Heart left ventricle (tissue), 16 donors: ENCODE data around the gene ZNF423. TPM values are rescaled to one million over a fixed set of nuclear protein-coding genes. Genes with fewer than 3 reads are reported as not detected.

Experiments used
- ATAC-seq, 4 donors: fragments of 200-7000 bp; cut with Tn5 transposase; one replicate each; pipeline ENCODE4 v1.9.1; 2020 to 2022; ENCODE audit warnings: moderate library complexity in 4 of 4, mild to moderate bottlenecking in 3 of 4, moderate number of reproducible peaks in 1 of 4
- DNase-seq, 5 donors: peaks; one replicate each; pipeline ENCODE4 v3.0.0-alpha.2; 2020
- H3K27ac ChIP-seq, 12 donors: fragments of 200-600 bp; sonication (generic) in 4 of 12; one replicate each; pipeline versions ENCODE4 v1.5.0 to v1.8.0; 2016 to 2022; ENCODE audit warnings: mild to moderate bottlenecking in 2 of 12
- H3K27me3 ChIP-seq, 9 donors: fragments of 200-600 bp; sonication (generic) in 2 of 9; one replicate each; pipeline versions ENCODE4 v1.5.1 to v1.8.0; 2016 to 2022; ENCODE audit warnings: mild to moderate bottlenecking in 3 of 9
- H3K36me3 ChIP-seq, 9 donors: fragments of 200-600 bp; sonication (generic) in 2 of 9; one replicate each; pipeline versions ENCODE4 v1.5.0 to v1.8.0; 2018 to 2022; ENCODE audit warnings: mild to moderate bottlenecking in 2 of 9
- H3K4me1 ChIP-seq, 12 donors: fragments of 200-600 bp; sonication (generic) in 4 of 12; one replicate each; pipeline versions ENCODE4 v1.5.0 to v1.8.0; 2016 to 2022; ENCODE audit warnings: mild to moderate bottlenecking in 3 of 12
- H3K4me3 ChIP-seq, 12 donors: fragments of 200-600 bp; sonication (generic) in 4 of 12; one replicate each; pipeline versions ENCODE4 v1.5.0 to v1.8.0; 2017 to 2022; ENCODE audit warnings: mild to moderate bottlenecking in 9 of 12, moderate library complexity in 4 of 12
- H3K9me3 ChIP-seq, 12 donors: fragments of 200-600 bp; sonication (generic) in 4 of 12; one replicate each; pipeline versions ENCODE4 v1.5.0 to v1.8.0; 2016 to 2022; ENCODE audit warnings: mild to moderate bottlenecking in 1 of 12
- POLR2A ChIP-seq, 2 donors: fragments of 450-650 bp; IDR thresholded peaks; one replicate each; pipeline ENCODE4 v1.6.1; 2017; ENCODE audit warnings: antibody characterized with exemption in 2 of 2, mild to moderate bottlenecking in 2 of 2, moderate library complexity in 2 of 2
- WGBS, 4 donors: extraction: QIAGEN DNeasy Blood & Tissue Kit in 2 of 4; methylation state at CpG; one replicate each; pipeline versions ENCODE4 v1.1.5 to v1.1.7; 2013 to 2018; 5-methylcytosine and 5-hydroxymethylcytosine counted together
- intact Hi-C, 10 donors: fragments of 100-400 bp; cut with DNase I; formaldehyde crosslinking; loops; one replicate each; pipeline versions ENCODE4 v1.11.1 to v1.14.2; 2022
- polyA plus RNA-seq, 2 donors: library from polyadenylated mRNA; stranded (reverse); fragments of 200-250 nt; gene quantifications; one replicate each; pipeline ENCODE4 v1.2.3, GENCODE V29; 2013
- total RNA-seq, 9 donors: library from RNA; depleted of rRNA in 2 of 9; stranded (reverse); fragments of >200 nt in 2 of 9; fragmentation: NEBNext Ultra II Directional in 3 of 9; extraction: Animal tissue kit (Norgen Biotek cat#: 25700) in 3 of 9; gene quantifications; one replicate each; pipeline versions ENCODE4 v1.1.0 to v1.2.4, GENCODE V29; 2016 to 2023
- TF ChIP-seq, protein P1 (sequence below), 12 donors: fragments of 200-600 bp; sonication (generic) in 4 of 12; IDR thresholded peaks; one replicate each; pipeline versions ENCODE4 v1.5.0 to v1.8.0; 2018 to 2022; ENCODE audit warnings: antibody characterized with exemption in 12 of 12, mild to moderate bottlenecking in 5 of 12
- donor health status: ischemic (EF 13 %, LVEDD 7.1; RV severe dilation, severe dysfunction).
- donor health status: healthy with polysubstance abuse.
- donor health status: DM: no; HTN: yes; CAD: no.
- donor health status: DM: no; HTN: no; CAD: no.
- donor health status: ischemic (EF 25% LVEDD 6.9; RV normal size, moderate dysfunction).
- donor health status: ischemic (EF 25% LVEDD 5.7; RV mildly dilated, moderate dysfunction).
- donor health status: healthy.
- donor health status: DM: yes; HTN: yes; CAD: no.
- donor health status: ischemic (EF 35%, LVEDD 5.7; RV mildly dilated, moderate dysfunction).
- donor health status: nonischemic (EF 11% LVEDD 7.7; RV severe dilation, severe dysfunction).
- donor health status: DM: yes; HTN: yes; CAD: no.
- donor health status: PGD.
- donor health status: ischemic (EF 29% LVEDD 5.4; RV normal size, mild dysfunction).
- donor health status: nonischemic (EF 23%, LVEDD 6.1; RV moderate dilation, normal function).

Gene ZNF423
- total and polyA plus RNA-seq, 11 donors: 1.8 to 10.4 (median 5.7) TPM

DNA sequence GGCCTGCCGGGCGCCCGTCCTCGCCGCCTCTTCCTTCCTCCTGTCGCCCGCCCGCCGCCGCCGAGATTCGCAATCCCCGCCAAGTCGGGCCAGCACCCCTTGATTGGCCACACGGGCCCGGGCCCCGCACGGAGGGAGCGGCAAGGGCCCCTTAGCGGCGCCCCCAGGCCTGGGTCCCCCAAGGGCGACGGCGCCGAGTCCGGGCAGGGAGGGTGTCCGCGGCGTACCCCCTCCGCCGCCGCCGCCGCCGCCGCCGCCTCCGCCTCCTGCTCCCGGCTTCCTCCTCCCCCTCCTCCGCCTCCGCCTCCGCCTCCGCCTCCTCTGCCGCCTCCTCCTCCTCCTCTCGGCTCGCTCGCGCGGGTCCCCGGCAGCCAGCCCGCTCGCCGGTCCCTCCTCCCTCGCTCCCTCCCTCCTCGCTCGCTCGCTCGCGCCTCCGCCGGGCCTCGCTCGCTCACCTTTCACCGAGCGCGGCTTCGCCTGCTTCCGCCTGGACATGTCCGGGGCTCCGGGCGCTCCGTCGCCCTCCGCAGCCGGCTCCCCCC is 561 bp downstream of the ZNF423 start:
- peak overlapping the region; percentile 84 to 99 (median 94) for H3K27ac ChIP-seq
- peak; percentile 91 to 93 (median 91) for DNase-seq
- 0 to 1% (median 0%) methylated on average over 32 to 74 of the region's 75 CpGs for WGBS, 4 donors
- TF ChIP-seq POLR2A (IDR thresholded peaks at IDR 0.05): peak in 1 of 2 donors; percentile 72
- TF ChIP-seq, protein P1, sequence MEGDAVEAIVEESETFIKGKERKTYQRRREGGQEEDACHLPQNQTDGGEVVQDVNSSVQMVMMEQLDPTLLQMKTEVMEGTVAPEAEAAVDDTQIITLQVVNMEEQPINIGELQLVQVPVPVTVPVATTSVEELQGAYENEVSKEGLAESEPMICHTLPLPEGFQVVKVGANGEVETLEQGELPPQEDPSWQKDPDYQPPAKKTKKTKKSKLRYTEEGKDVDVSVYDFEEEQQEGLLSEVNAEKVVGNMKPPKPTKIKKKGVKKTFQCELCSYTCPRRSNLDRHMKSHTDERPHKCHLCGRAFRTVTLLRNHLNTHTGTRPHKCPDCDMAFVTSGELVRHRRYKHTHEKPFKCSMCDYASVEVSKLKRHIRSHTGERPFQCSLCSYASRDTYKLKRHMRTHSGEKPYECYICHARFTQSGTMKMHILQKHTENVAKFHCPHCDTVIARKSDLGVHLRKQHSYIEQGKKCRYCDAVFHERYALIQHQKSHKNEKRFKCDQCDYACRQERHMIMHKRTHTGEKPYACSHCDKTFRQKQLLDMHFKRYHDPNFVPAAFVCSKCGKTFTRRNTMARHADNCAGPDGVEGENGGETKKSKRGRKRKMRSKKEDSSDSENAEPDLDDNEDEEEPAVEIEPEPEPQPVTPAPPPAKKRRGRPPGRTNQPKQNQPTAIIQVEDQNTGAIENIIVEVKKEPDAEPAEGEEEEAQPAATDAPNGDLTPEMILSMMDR (IDR thresholded peaks at IDR 0.05): no peak
- peaks cover 0 to 41% (median 0%) of the 10 kb centered on the region in 9 donors for H3K27me3 ChIP-seq
- peak overlapping the region; percentile 36 to 94 (median 76) for H3K4me3 ChIP-seq
- intact Hi-C loops: loop anchor here in 9 of 10 donors (1.0 to 10.0 kb wide), 19 partner anchors 19 to 448 kb away; no protein-coding TSS in a partner anchor
- no peaks in the 10 kb centered on the region for H3K36me3 ChIP-seq
- peaks cover 0 to 64% (median 36%) of the 10 kb centered on the region in 12 donors for H3K4me1 ChIP-seq
- no peaks in the 10 kb centered on the region for H3K9me3 ChIP-seq
- ATAC-seq: peak; percentile 65 to 83 (median 72)

- peak in 3 of 5 donors; percentile 60 to 63 (median 61) for DNase-seq
- H3K4me1 ChIP-seq: peaks cover 0 to 65% (median 36%) of the 10 kb centered on the region in 12 donors
Observed at GRCh38 chr16:49854796-49855203, 1.1 kb downstream of the ZNF423 start.

GRCh38 chr16:49854188-49854795 is 1.6 kb downstream of the ZNF423 start:
- Histone ChIP-seq H3K27me3 (peaks cover 0 to 35% (median 0%) of the 10 kb centered on the region in 9 donors), H3K27ac (peak overlapping the region; percentile 84 to 99 (median 94)), H3K4me1 (peaks cover 0 to 61% (median 34%) of the 10 kb centered on the region in 12 donors), H3K4me3 (peak overlapping the region; percentile 3 to 94 (median 76)), H3K9me3 (no peaks in the 10 kb centered on the region), H3K36me3 (no peaks in the 10 kb centered on the region)
- ATAC-seq (peak in 1 of 4 donors; percentile 32), DNase-seq (peak in 3 of 5 donors; percentile 53 to 55 (median 55))
- 23 to 34% (median 29%) methylated on average over 25 to 33 of the region's 33 CpGs for WGBS, 4 donors
- intact Hi-C loops: loop anchor here in 6 of 10 donors (2.0 to 10.0 kb wide), 8 partner anchors 17 to 359 kb away; no protein-coding TSS in a partner anchor
- TF ChIP-seq, protein P1 (IDR thresholded peaks at IDR 0.05): no peak
- no peak for TF ChIP-seq POLR2A (IDR thresholded peaks at IDR 0.05)

More at GRCh38 chr16:49854796-49855203, 1.1 kb downstream of the ZNF423 start:
- TF ChIP-seq, protein P1 (IDR thresholded peaks at IDR 0.05): no peak
- no peak for TF ChIP-seq POLR2A (IDR thresholded peaks at IDR 0.05)
- 2 to 3% (median 2%) methylated on average over 19 to 45 of the region's 45 CpGs for WGBS, 4 donors
- Histone ChIP-seq H3K36me3 (no peaks in the 10 kb centered on the region), H3K27ac (peak overlapping the region; percentile 84 to 99 (median 94)), H3K4me3 (peak overlapping the region; percentile 36 to 94 (median 76)), H3K9me3 (no peaks in the 10 kb centered on the region), H3K27me3 (peaks cover 0 to 40% (median 0%) of the 10 kb centered on the region in 9 donors)
- intact Hi-C loops: loop anchor here in 9 of 10 donors (1.0 to 10.0 kb wide), 19 partner anchors 18 to 447 kb away; no protein-coding TSS in a partner anchor
- peak in 2 of 4 donors; percentile 1 to 7 for ATAC-seq

GRCh38 chr16:49852279-49852678 is 3.6 kb downstream of the ZNF423 start:
- peaks cover 0 to 16% (median 0%) of the 10 kb centered on the region in 9 donors for H3K27me3 ChIP-seq
- 70 to 75% (median 72%) methylated on average over 5 of the region's 5 CpGs for WGBS, 4 donors
- peaks cover 0 to 49% (median 26%) of the 10 kb centered on the region in 12 donors for H3K4me1 ChIP-seq
- intact Hi-C loops: loop anchor here in 5 of 10 donors (2.0 to 10.0 kb wide), 6 partner anchors 13 to 357 kb away; no protein-coding TSS in a partner anchor
- no peak overlapping the region for H3K27ac ChIP-seq
- H3K9me3 ChIP-seq: no peaks in the 10 kb centered on the region
- no peak overlapping the region for H3K4me3 ChIP-seq
- DNase-seq (no peak), ATAC-seq (no peak)
- TF ChIP-seq POLR2A (IDR thresholded peaks at IDR 0.05): no peak
- TF ChIP-seq, protein P1 (IDR thresholded peaks at IDR 0.05): no peak
- no peaks in the 10 kb centered on the region for H3K36me3 ChIP-seq
